ENCODE results near the gene CD59. TPM values are rescaled to one million over a fixed set of nuclear protein-coding genes. Genes with fewer than 3 reads are reported as not detected.

CD59 gene
- total and polyA plus RNA-seq, 2 of the 13 experiments (the other 11 are each of a cell fraction or from before 2014, with no cell fraction given), result 127 to 289 TPM

- POLR2A ChIA-PET, result interaction anchor here (1.2 to 4.5 kb wide), 4 partner anchors 10 to 46 kb away, joined by 3 to 81 read pairs (median 12); partner anchors contain the start of genes C11orf91 and CD59
- intact Hi-C loops (cut with micrococcal nuclease; ENCODE audit: unreplicated experiment), result loop anchor here (10.0 kb wide), 1 partner anchor 426 kb away; no protein-coding TSS in a partner anchor
- H3K79me2 ChIP-seq (ENCODE audit: insufficient read depth, low read length), result no peaks in the 10 kb centered on the region
- DNase-seq (ENCODE audit: low spot score), result peak; percentile 46
- no peak overlapping the region for H2AFZ ChIP-seq (ENCODE audit: low read length)
- CTCF ChIA-PET (ENCODE audit: low intra/inter-chr PET ratio, low total read pairs), result no interaction called here
- H3K9ac ChIP-seq (ENCODE audit: insufficient read depth, low read depth, low read length), result 0 out of 2 replicates have a peak overlapping the region, but pooled peaks have one; percentile 12
- ATAC-seq, result peak; percentile 57
- FAIRE-seq, result peak; percentile 28
- no peaks in the 10 kb centered on the region for H3K27me3 ChIP-seq (ENCODE audit: control insufficient read depth in 1 of 2, insufficient read depth in 2 of 2, low read length in 2 of 2)
- H3K27ac ChIP-seq (ENCODE audit: extremely low read length, insufficient read depth, low read length), result peak overlapping the region; percentile 58
- in situ Hi-C loops (cut with HindIII; ENCODE audit: extremely low pct_ligation_motif_present, low pct_unique_long_range_greater_than_20kb), result no loop called here
- 37% methylated on average over 6 of the region's 8 CpGs for WGBS (ENCODE audit: low lambda C conversion rate)
- no peaks in the 10 kb centered on the region for H3K36me3 ChIP-seq (replicated peaks in 1 of 2; ENCODE audit: control insufficient read depth in 1 of 2, insufficient read depth in 2 of 2, low read length in 2 of 2)
- BruUV-seq (replicated peaks), result no TSS peak
- no peaks in the 10 kb centered on the region for H3K9me3 ChIP-seq (ENCODE audit: low read length)
- H3K4me1 ChIP-seq (ENCODE audit: insufficient read depth, low read length), result peaks cover 53% of the 10 kb centered on the region
- peak overlapping the region; percentile 73 for H3K4me2 ChIP-seq (ENCODE audit: low read depth, low read length)
- H3K4me3 ChIP-seq (replicated peaks in 1 of 3; ENCODE audit: insufficient read depth in 1 of 3, low read depth in 2 of 3, low read length in 3 of 3), result peak overlapping the region in 2 of 3 experiments; percentile 7 to 35; a peak in 3 of 6 replicates
- H4K20me1 ChIP-seq (ENCODE audit: insufficient read depth, low read length), result no peaks in the 10 kb centered on the region
- TF ChIP-seq HNF1A (IDR thresholded peaks at IDR 0.05; ENCODE audit: low read depth) (no peak), HNF1A (CRISPR knock-in tag; IDR thresholded peaks at IDR 0.05; ENCODE audit: borderline replicate concordance) (0 out of 2 replicates have a peak, but pooled peaks have one; percentile 21), TCF7L2 (IDR thresholded peaks at IDR 0.05; ENCODE audit: low read depth, low read length) (no peak), ZNF598 (CRISPR knock-in tag; IDR thresholded peaks at IDR 0.05; ENCODE audit: borderline replicate concordance) (0 out of 2 replicates have a peak, but pooled peaks have one; percentile 23), GABPB1 (CRISPR knock-in tag; IDR thresholded peaks at IDR 0.05) (0 out of 2 replicates have a peak, but pooled peaks have one; percentile 2), SRSF9 (IDR thresholded peaks at IDR 0.05; ENCODE audit: borderline replicate concordance, insufficient read depth, low read depth, low read length, poor library complexity, severe bottlenecking) (no peak), ZBTB26 (CRISPR knock-in tag; IDR thresholded peaks at IDR 0.05; ENCODE audit: borderline replicate concordance) (peak; percentile 56; the same call in 1 of the 2 replicates), CREB3 (CRISPR knock-in tag; IDR thresholded peaks at IDR 0.05) (0 out of 2 replicates have a peak, but pooled peaks have one; percentile 56), PHF8 (CRISPR knock-in tag; IDR thresholded peaks at IDR 0.05) (0 out of 2 replicates have a peak, but pooled peaks have one; percentile 9), ZNF329 (CRISPR knock-in tag; IDR thresholded peaks at IDR 0.05; ENCODE audit: low read depth) (no peak), ZNF580 (CRISPR knock-in tag; IDR thresholded peaks at IDR 0.05; ENCODE audit: borderline replicate concordance, low read depth) (0 out of 2 replicates have a peak, but pooled peaks have one; percentile 49), EHMT2 (IDR thresholded peaks at IDR 0.05; ENCODE audit: borderline replicate concordance, low read depth, low read length) (peak; percentile 51; the same call in 1 of the 2 replicates), SIN3B (IDR thresholded peaks at IDR 0.05; ENCODE audit: low read length) (no peak), ZNF670 (CRISPR knock-in tag; IDR thresholded peaks at IDR 0.05; ENCODE audit: borderline replicate concordance) (0 out of 2 replicates have a peak, but pooled peaks have one; percentile 28), HMGA1 (CRISPR knock-in tag; conservative IDR thresholded peaks at IDR 0.05) (no peak)
Observed at GRCh38 chr11:33690290-33691065, 45.7 kb downstream of the CD59 start.

All from HepG2 (cell line).